Epithelial cell of prostate (primary cell): ENCODE measurements around the gene DDX42.

ENCODE experiments used
- DNase-seq: peaks from one replicate; pipeline ENCODE4 v3.0.0-alpha.2; 2011; ENCODE audit warnings: low read depth, low spot score
- H3K27ac ChIP-seq: fragments of 450-650 bp; 2 replicates; pipeline ENCODE4 v1.5.1; 2017; ENCODE audit warnings: mild to moderate bottlenecking

DDX42 gene

GRCh38 chr17:63774141-63774968, at the start of gene DDX42:
DDX42 (plus strand) TSS chr17:63774170; CDS start chr17:63787050, 12,880 bp downstream.
- peak within 1 kb of the TSS; percentile 95 for H3K27ac ChIP-seq
- no peak for DNase-seq

- H3K27ac ChIP-seq, result no peak overlapping the region
- no peak for DNase-seq
Measured at GRCh38 chr17:63735691-63736090, 38.3 kb upstream of the DDX42 start.

- H3K27ac ChIP-seq, result peak overlapping the region; percentile 98
- DNase-seq, result no peak
Measured at GRCh38 chr17:63740464-63741142, 33.4 kb upstream of the DDX42 start.

DNA sequence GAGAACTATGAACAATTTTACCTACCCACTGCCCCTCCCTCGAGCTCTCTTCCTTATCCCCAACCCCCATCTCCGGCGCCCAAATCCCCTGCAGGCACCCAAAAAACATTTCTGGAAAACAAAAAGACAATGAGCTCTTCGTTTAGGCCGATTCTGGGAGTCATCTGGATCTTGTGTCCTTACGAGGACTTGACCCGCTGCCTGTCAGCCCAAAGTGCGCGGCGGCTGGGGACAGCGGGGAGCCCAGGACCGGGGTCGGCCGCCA, 32.9 kb upstream of the DDX42 start:
- peak overlapping the region; percentile 98 for H3K27ac ChIP-seq
- DNase-seq, result no peak

- DNase-seq, result peak; percentile 94
- peak within 1 kb of the TSS; percentile 98 for H3K27ac ChIP-seq
Measured at GRCh38 chr17:63741408-63742173, 32.4 kb upstream of the DDX42 start, which contains the start of gene STRADA. STRADA (minus strand) TSS chr17:63741799; CDS start chr17:63728369, 13,430 bp downstream.

- no peak overlapping the region for H3K27ac ChIP-seq
- DNase-seq, result no peak
Measured at GRCh38 chr17:63751806-63752205, 22.2 kb upstream of the DDX42 start.

DNA sequence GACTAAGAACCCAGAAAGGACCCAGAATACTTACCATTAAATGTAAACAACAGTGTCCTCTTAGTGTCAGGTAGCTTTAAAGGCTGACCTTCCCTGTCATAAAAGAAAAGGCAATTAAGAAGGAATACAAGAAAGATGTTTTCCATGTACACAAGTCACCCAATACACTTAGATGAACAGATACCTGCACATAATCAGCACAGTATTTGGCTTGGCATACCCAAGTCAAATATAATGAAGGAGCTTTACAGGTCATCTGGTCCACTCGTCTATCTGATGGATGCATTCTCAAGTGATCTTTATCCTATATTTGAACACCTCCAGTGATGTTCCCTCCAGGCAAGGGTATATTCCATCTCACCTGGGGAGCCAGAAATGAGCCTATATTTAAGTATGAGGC, 21.3 kb upstream of the DDX42 start:
- no peak for DNase-seq
- H3K27ac ChIP-seq, result no peak overlapping the region

DNA sequence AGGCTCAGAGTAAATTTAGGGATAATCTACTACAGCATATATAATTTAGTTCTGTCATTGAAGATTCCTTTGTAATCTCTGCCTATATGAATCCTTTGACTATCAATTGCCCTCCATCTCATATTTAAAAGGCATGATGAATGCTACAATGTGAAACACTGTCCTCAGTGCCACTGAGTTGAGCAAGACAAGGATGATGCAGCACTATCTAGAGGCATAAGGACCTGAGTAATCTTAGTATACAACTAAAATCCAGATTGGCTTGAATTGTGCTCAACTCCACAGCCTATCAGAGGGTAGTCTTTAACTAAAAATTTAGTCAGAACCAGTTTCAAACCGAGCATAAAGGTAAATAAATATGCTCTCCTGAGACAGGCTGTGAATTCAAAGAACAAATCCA, 20.8 kb upstream of the DDX42 start:
- no peak overlapping the region for H3K27ac ChIP-seq
- DNase-seq, result no peak

DNA sequence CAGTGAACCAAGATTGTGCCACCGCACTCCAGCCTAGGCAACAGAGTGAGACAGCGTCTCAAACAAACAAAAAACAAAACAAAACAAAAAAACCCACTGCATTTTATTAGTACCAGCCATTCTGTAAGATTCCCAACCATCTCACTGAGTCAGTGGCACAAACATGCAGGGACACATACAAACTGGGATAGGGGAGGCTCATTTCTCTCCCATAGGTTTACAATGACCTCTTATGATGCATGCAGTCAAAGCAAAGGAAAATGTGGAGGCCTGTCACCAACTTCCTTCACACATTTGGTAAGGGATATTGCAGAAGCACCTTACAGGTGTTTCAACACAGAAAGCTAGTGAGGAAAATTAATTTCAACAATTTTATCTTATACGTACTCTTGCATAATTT, 19.9 kb upstream of the DDX42 start:
- no peak overlapping the region for H3K27ac ChIP-seq
- DNase-seq, result no peak

- no peak for DNase-seq
- no peak overlapping the region for H3K27ac ChIP-seq
Measured at GRCh38 chr17:63758428-63758827, 15.5 kb upstream of the DDX42 start.

GRCh38 chr17:63760771-63761539, 13.0 kb upstream of the DDX42 start:
- H3K27ac ChIP-seq, result no peak overlapping the region
- no peak for DNase-seq

- no peak for DNase-seq
- no peak overlapping the region for H3K27ac ChIP-seq
Measured at GRCh38 chr17:63762161-63763078, 11.6 kb upstream of the DDX42 start.

GRCh38 chr17:63764716-63765115, 9.3 kb upstream of the DDX42 start:
- DNase-seq, result no peak
- no peak overlapping the region for H3K27ac ChIP-seq

DNA sequence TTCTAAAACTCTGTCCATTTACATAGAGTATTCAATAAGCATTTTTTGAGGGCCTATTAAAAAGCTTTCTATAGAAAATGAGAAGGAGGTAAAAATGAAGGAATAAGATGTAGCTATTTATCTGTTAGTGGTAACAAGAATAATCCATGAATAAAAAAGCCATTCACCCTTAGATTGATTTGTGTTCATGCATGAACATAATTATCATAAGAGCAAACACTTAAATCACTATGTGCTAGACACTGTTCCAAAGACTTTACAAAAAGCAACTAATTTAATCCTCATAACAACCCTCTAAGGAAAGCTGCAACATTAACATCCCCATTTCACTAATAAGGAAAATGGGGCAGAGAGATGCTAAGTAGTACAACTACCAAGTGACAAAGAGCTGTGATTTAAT, 7.2 kb upstream of the DDX42 start:
- DNase-seq, result no peak
- H3K27ac ChIP-seq, result no peak overlapping the region

DNA sequence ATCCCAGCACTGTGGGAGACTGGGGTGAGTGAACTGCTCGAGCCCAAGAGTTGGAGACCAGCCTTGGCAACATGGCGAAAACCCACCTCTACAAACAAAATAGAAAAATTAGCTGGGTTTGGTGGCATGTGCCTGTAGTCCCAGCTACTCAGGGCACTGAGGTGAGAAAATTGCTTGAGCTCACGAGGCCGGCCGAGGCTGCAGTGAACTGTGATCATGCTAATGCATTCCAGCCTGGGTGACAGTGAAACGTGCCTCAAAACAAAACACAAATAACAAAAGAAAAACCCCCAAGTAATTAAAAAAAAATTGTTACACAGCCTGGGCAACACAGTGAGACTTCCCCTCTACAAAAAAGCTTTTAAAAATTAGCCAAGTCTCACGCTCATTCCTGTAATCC, 5.5 kb upstream of the DDX42 start:
- no peak overlapping the region for H3K27ac ChIP-seq
- no peak for DNase-seq

GRCh38 chr17:63772801-63773271, 1.1 kb upstream of the DDX42 start:
- no peak for DNase-seq
- peak overlapping the region; percentile 95 for H3K27ac ChIP-seq

DNA sequence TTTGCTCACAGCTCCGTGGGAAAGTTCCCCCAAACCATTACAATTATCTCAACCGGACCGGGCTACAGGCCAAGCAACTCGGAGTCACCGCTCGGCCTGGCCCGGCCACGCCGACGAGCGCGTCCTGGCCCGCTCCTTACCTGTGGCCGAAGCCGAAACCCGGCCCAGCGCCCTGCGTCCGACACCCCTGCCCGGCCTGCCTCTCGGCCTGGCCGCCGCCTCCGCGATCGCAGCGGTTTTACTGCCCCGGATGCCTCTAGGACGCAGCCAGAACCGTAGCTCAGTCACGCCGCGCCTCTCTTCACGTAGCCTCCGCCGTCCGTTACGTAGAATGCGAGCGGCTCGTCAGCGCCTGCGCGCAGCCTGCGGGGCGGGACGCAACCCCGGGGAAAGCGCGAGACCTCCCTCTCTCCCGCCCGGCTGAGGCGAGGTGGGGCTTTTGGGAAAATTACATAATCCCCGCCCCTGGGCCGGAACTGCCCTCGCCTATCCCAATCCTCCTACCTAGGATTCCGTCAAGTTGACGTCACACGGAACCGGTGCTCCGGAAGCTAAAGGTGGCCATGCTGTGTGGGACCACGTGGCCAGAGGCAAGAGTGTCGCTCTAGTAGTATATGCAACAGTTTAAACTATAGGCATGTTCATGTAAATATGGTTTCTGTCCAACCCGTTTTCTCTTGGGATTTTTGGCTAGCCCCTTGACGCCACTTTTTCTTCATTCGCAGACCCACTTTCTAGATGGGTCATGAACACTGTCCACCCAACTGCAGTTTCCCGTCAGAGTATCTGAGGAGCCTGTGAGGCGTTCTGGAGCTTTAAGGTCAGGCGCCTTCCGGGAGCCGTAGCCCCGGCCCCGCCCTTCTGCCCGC, 464 bp upstream of the DDX42 start, which contains the start of gene CCDC47:
TSS of gene CCDC47 (minus strand) at position 326 of the 869 bp plus-strand sequence. CDS start 7,422 bp downstream, outside the sequence.
- peak within 1 kb of the TSS; percentile 95 for H3K27ac ChIP-seq
- DNase-seq, result peak; percentile 97

DNA sequence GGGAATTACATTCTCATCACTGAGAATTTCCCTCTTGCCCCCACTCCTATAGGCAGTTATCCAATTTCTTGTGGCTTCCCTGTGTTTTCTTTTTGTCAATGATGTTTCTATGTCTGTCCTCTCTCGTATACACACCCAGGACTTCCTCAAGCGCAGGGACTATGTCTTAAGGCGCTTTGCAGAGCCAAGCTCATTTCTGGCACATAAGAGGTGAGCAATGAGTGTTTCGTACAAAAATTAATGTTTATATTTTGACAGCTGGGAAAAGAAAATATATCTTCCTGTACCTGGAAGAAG, 947 bp downstream of the DDX42 start:
- H3K27ac ChIP-seq, result peak overlapping the region; percentile 95
- no peak for DNase-seq
